Activated B cell treated with CpG ODN at 0.5 μM for 24 hours (primary cell): Measurements from ENCODE around the gene NTNG2. TPM values are rescaled to one million over a fixed set of nuclear protein-coding genes. Genes with fewer than 3 reads are reported as not detected.

Source experiments
- ATAC-seq: fragments of 200-7000 bp; cut with Tn5 transposase; one replicate; pipeline ENCODE4 v1.10.0; 2021; ENCODE audit warnings: low read depth, mild to moderate bottlenecking, moderate library complexity
- CTCF ChIA-PET: fragments of 350-600 bp; sonication (Branson Sonifier 250); formaldehyde crosslinking; loops from one replicate; lab custom pipeline; 2021; ENCODE audit warnings: antibody characterized with exemption; lab: Charles Lee
- POLR2A ChIA-PET: fragments of 350-600 bp; sonication (Branson Sonifier 250); formaldehyde crosslinking; loops from one replicate; lab custom pipeline; 2021; ENCODE audit warnings: antibody characterized with exemption; lab: Charles Lee
- DNase-seq: peaks from one replicate; pipeline ENCODE4 v3.0.0; 2022
- H3K27ac Mint-ChIP-seq: one replicate; pipeline ENCODE4 v1.8.0; 2020; ENCODE audit warnings: mixed read lengths
- H3K27me3 Mint-ChIP-seq: one replicate; pipeline ENCODE4 v1.8.0; 2021; ENCODE audit warnings: mixed read lengths
- H3K36me3 Mint-ChIP-seq: one replicate; pipeline ENCODE4 v1.8.0; 2021; ENCODE audit warnings: low read depth, mixed read lengths
- H3K4me1 Mint-ChIP-seq: one replicate; pipeline ENCODE4 v1.8.0; 2021; ENCODE audit warnings: mixed read lengths
- H3K4me3 Mint-ChIP-seq: one replicate; pipeline ENCODE4 v1.8.0; 2020; ENCODE audit warnings: mild to moderate bottlenecking, mixed read lengths
- H3K9me3 Mint-ChIP-seq: one replicate; pipeline ENCODE4 v1.8.0; 2020; ENCODE audit warnings: mixed read lengths
- CTCF ChIP-seq: fragments of 200-600 bp; IDR thresholded peaks from one replicate; pipeline ENCODE4 v1.8.0; 2022; ENCODE audit warnings: antibody characterized with exemption, mild to moderate bottlenecking
- intact Hi-C: fragments of 100-400 bp; cut with micrococcal nuclease; formaldehyde crosslinking; loops from one replicate; pipeline ENCODE4 v1.15.1; 2024
- total RNA-seq: library from RNA; stranded (reverse); gene quantifications from 2 replicates; pipeline ENCODE4 v1.2.3, GENCODE V29; 2022

Gene NTNG2
- total RNA-seq, 1 donor from 2014 or later, result 3.1 TPM

- POLR2A ChIA-PET, result no interaction called here
- intact Hi-C loops, result no loop called here
- Mint-ChIP-seq H3K36me3 (peaks cover 2% of the 10 kb centered on the region), H3K27ac (no peak overlapping the region), H3K4me1 (peaks cover 12% of the 10 kb centered on the region), H3K27me3 (no peaks in the 10 kb centered on the region), H3K9me3 (no peaks in the 10 kb centered on the region), H3K4me3 (no peak overlapping the region)
- ATAC-seq (no peak), DNase-seq (no peak)
- CTCF ChIA-PET, result interaction anchor here (1.2 kb wide), 1 partner anchor 9 kb away, joined by 5 read pairs; no protein-coding TSS in a partner anchor
- TF ChIP-seq CTCF, result no peak
These were observed 83.6 kb downstream of the NTNG2 start for GRCh38 chr9:132245465-132245864.

GRCh38 chr9:132247942-132248341 lies 86.1 kb downstream of the NTNG2 start:
- no peak overlapping the region for H3K27ac Mint-ChIP-seq
- ATAC-seq (no peak), DNase-seq (no peak)
- intact Hi-C loops, result no loop called here
- H3K27me3 Mint-ChIP-seq, result no peaks in the 10 kb centered on the region
- no peak for TF ChIP-seq CTCF
- H3K4me3 Mint-ChIP-seq, result no peak overlapping the region
- CTCF ChIA-PET, result interaction anchor here (0.8 to 1.2 kb wide), 3 partner anchors 12 to 485 kb away, joined by 3 to 5 read pairs (median 3); no protein-coding TSS in a partner anchor
- POLR2A ChIA-PET, result no interaction called here
- H3K4me1 Mint-ChIP-seq, result peaks cover 6% of the 10 kb centered on the region
- H3K9me3 Mint-ChIP-seq, result no peaks in the 10 kb centered on the region
- no peaks in the 10 kb centered on the region for H3K36me3 Mint-ChIP-seq

- intact Hi-C loops, result no loop called here
- no peaks in the 10 kb centered on the region for H3K27me3 Mint-ChIP-seq
- no peak overlapping the region for H3K27ac Mint-ChIP-seq
These were observed 87.3 kb downstream of the NTNG2 start for GRCh38 chr9:132249123-132249522.

GRCh38 chr9:132249690-132250089 lies 87.8 kb downstream of the NTNG2 start:
- Mint-ChIP-seq H3K4me3 (no peak overlapping the region), H3K27ac (no peak overlapping the region), H3K27me3 (no peaks in the 10 kb centered on the region), H3K4me1 (peaks cover 5% of the 10 kb centered on the region), H3K9me3 (no peaks in the 10 kb centered on the region), H3K36me3 (no peaks in the 10 kb centered on the region)
- ChIA-PET POLR2A (no interaction called here), CTCF (interaction anchor here (1.0 to 2.0 kb wide), 3 partner anchors 8 to 487 kb away, joined by 3 to 5 read pairs (median 4); no protein-coding TSS in a partner anchor)
- TF ChIP-seq CTCF, result no peak
- intact Hi-C loops, result no loop called here
- DNase-seq (no peak), ATAC-seq (no peak)

More at GRCh38 chr9:132249123-132249522, 87.3 kb downstream of the NTNG2 start:
- H3K4me3 Mint-ChIP-seq, result no peak overlapping the region
- no peaks in the 10 kb centered on the region for H3K9me3 Mint-ChIP-seq
- no peaks in the 10 kb centered on the region for H3K36me3 Mint-ChIP-seq
- CTCF ChIA-PET, result interaction anchor here (1.0 to 2.0 kb wide), 4 partner anchors 8 to 486 kb away, joined by 3 to 5 read pairs (median 4); no protein-coding TSS in a partner anchor
- no peak for TF ChIP-seq CTCF
- POLR2A ChIA-PET, result no interaction called here
- DNase-seq (no peak), ATAC-seq (no peak)
- peaks cover 5% of the 10 kb centered on the region for H3K4me1 Mint-ChIP-seq

GRCh38 chr9:132250324-132251262 lies 88.7 kb downstream of the NTNG2 start:
- Mint-ChIP-seq H3K9me3 (no peaks in the 10 kb centered on the region), H3K36me3 (no peaks in the 10 kb centered on the region), H3K27me3 (no peaks in the 10 kb centered on the region), H3K4me1 (peaks cover 5% of the 10 kb centered on the region), H3K4me3 (no peak overlapping the region), H3K27ac (no peak overlapping the region)
- ChIA-PET POLR2A (interaction anchor here (0.6 kb wide), 1 partner anchor 490 kb away, joined by 14 read pairs; no protein-coding TSS in a partner anchor), CTCF (interaction anchor here (1.0 to 5.9 kb wide), 5 partner anchors 8 to 488 kb away, joined by 3 to 58 read pairs (median 5); no protein-coding TSS in a partner anchor)
- intact Hi-C loops, result no loop called here
- ATAC-seq (no peak), DNase-seq (no peak)
- TF ChIP-seq CTCF, result no peak
